Mucosa of descending colon (tissue), 3 donors: Measurements from ENCODE around the gene CTAG1A. TPM values are rescaled to one million over a fixed set of nuclear protein-coding genes. Genes with fewer than 3 reads are reported as not detected.
A peak's percentile ranks its signal among the peaks of the same experiment; 100 is the strongest.
"Not testable (repeated sequence)": the region's sequence is repeated elsewhere in the genome, so short reads cannot be mapped to it uniquely, and the experiment has no call there.

Source experiments
- ATAC-seq: fragments of 200-7000 bp; cut with Tn5 transposase; one replicate; pipeline ENCODE4 v1.9.1; 2020; ENCODE audit warnings: mild to moderate bottlenecking, moderate library complexity
- DNase-seq, 3 donors: peaks; one replicate each; pipeline ENCODE4 v3.0.0-alpha.2; 2020
- H3K36me3 ChIP-seq: fragments of 200-600 bp; one replicate; pipeline ENCODE4 v1.8.0; 2021; ENCODE audit warnings: low read depth, mild to moderate bottlenecking
- H3K4me1 ChIP-seq: fragments of 200-600 bp; one replicate; pipeline ENCODE4 v1.8.0; 2021; ENCODE audit warnings: low read depth, mild to moderate bottlenecking
- H3K4me3 ChIP-seq: fragments of 200-600 bp; one replicate; pipeline ENCODE4 v1.8.0; 2021; ENCODE audit warnings: mild to moderate bottlenecking
- H3K9me3 ChIP-seq: fragments of 200-600 bp; one replicate; pipeline ENCODE4 v1.8.0; 2021; ENCODE audit warnings: mild to moderate bottlenecking
- intact Hi-C, 2 donors: fragments of 100-400 bp; cut with DNase I in 1 of 2; cut with micrococcal nuclease in 1 of 2; formaldehyde crosslinking; loops; one replicate each; pipeline versions ENCODE4 v1.11.0 to v1.11.1; 2022; cut with DNase I, micrococcal nuclease
- total RNA-seq, 3 donors: library from RNA; stranded (reverse); fragmentation: NEBNext Ultra II Directional in 2 of 3; extraction: Animal tissue kit (Norgen Biotek cat#: 25700) in 2 of 3; gene quantifications; one replicate each; pipeline versions ENCODE4 v1.2.1 to v1.2.4, GENCODE V29; 2021 to 2023
- donor health status: DM: no; HTN: no; CAD: no; lungs with moderate emphysema.
- donor health status: DM: no; HTN: no; CAD: no.
- donor health status: DM: no; HTN: yes; CAD: no.

CTAG1A gene
- total RNA-seq, 3 donors from 2014 or later: not detected

- ATAC-seq, H3K36me3 ChIP-seq, DNase-seq, intact Hi-C loops, H3K9me3 ChIP-seq, H3K4me1 ChIP-seq, H3K4me3 ChIP-seq: not testable (repeated sequence)
These were observed 34.2 kb downstream of the CTAG1A start, which contains the start of gene CTAG1B for GRCh38 chrX:154619182-154619581. Gene CTAG1B (minus strand): TSS chrX:154619282. CDS start chrX:154619218, 64 bp downstream.

- ATAC-seq: peak; percentile 58
- H3K9me3 ChIP-seq, H3K36me3 ChIP-seq, H3K4me1 ChIP-seq, DNase-seq, intact Hi-C loops, H3K4me3 ChIP-seq: not testable (repeated sequence)
These were observed 36.0 kb downstream of the CTAG1A start for GRCh38 chrX:154620767-154621414.

GRCh38 chrX:154628960-154629359 lies 44.0 kb downstream of the CTAG1A start:
- H3K4me3 ChIP-seq, intact Hi-C loops, H3K9me3 ChIP-seq, H3K36me3 ChIP-seq, H3K4me1 ChIP-seq, DNase-seq: not testable (repeated sequence)
- peak; percentile 67 for ATAC-seq

GRCh38 chrX:154630949-154631348 lies 46.0 kb downstream of the CTAG1A start:
- H3K4me3 ChIP-seq, H3K36me3 ChIP-seq, H3K4me1 ChIP-seq, DNase-seq, H3K9me3 ChIP-seq, intact Hi-C loops, ATAC-seq: not testable (repeated sequence)

- intact Hi-C loops, H3K36me3 ChIP-seq, H3K4me3 ChIP-seq, H3K4me1 ChIP-seq, ATAC-seq, DNase-seq, H3K9me3 ChIP-seq: not testable (repeated sequence)
These were observed 48.7 kb downstream of the CTAG1A start for GRCh38 chrX:154633661-154634060.

Other genes starting within 250 kb of the CTAG1A start
- gene FLNA, start 210.5 kb upstream of the CTAG1A start, total RNA-seq: 1,000 to 10,000 TPM in 1 of 3 donors, 100 to 1,000 TPM in 2; 164 to 4,590 (median 513) TPM
- gene EMD, start 205.8 kb upstream of the CTAG1A start, total RNA-seq: 10 to 100 TPM; 32.3 to 73.0 (median 41.0) TPM
- 1,000 to 10,000 TPM; 2,179 to 2,606 (median 2,424) TPM for gene RPL10, start 186.8 kb upstream of the CTAG1A start, total RNA-seq
- gene DNASE1L1, start 175.9 kb upstream of the CTAG1A start, total RNA-seq: 10 to 100 TPM; 18.1 to 30.8 (median 25.6) TPM
- 10 to 100 TPM; 38.2 to 44.7 (median 43.2) TPM for gene TAFAZZIN, start 173.6 kb upstream of the CTAG1A start, total RNA-seq
- 10 to 100 TPM; 78.1 to 95.8 (median 95.2) TPM for gene ATP6AP1, start 156.5 kb upstream of the CTAG1A start, total RNA-seq
- gene GDI1, start 148.0 kb upstream of the CTAG1A start, total RNA-seq: 100 to 1,000 TPM in 1 of 3 donors, 10 to 100 TPM in 2; 67.1 to 117 (median 68.1) TPM
- 10 to 100 TPM; 46.2 to 65.1 (median 50.5) TPM for gene FAM50A, start 141.0 kb upstream of the CTAG1A start, total RNA-seq
- gene PLXNA3, start 126.9 kb upstream of the CTAG1A start, total RNA-seq: 10 to 100 TPM; 24.8 to 66.1 (median 51.7) TPM
- 10 to 100 TPM; 10.7 to 18.5 (median 13.9) TPM for gene LAGE3, start 105.9 kb upstream of the CTAG1A start, total RNA-seq
- gene UBL4A, start 98.5 kb upstream of the CTAG1A start, total RNA-seq: 10 to 100 TPM; 29.2 to 41.6 (median 32.3) TPM
- 10 to 100 TPM; 26.2 to 30.6 (median 28.0) TPM for gene SLC10A3, start 94.5 kb upstream of the CTAG1A start, total RNA-seq
- 10 to 100 TPM; 52.5 to 75.6 (median 64.8) TPM for gene FAM3A, start 68.9 kb upstream of the CTAG1A start, total RNA-seq
- gene G6PD, start 38.3 kb upstream of the CTAG1A start, total RNA-seq: 10 to 100 TPM; 28.0 to 34.4 (median 33.9) TPM
- gene IKBKG, start 37.5 kb upstream of the CTAG1A start, total RNA-seq: 10 to 100 TPM; 26.7 to 36.3 (median 30.3) TPM
- gene CTAG1B, start 34.1 kb downstream of the CTAG1A start, total RNA-seq: not detected
- not detected for gene CTAG2, start 68.4 kb downstream of the CTAG1A start, total RNA-seq
- gene GAB3, start 165.9 kb downstream of the CTAG1A start, total RNA-seq: 1 to 10 TPM; 1.3 to 3.4 (median 2.5) TPM
- 10 to 100 TPM; 29.4 to 36.0 (median 31.7) TPM for gene DKC1, start 177.7 kb downstream of the CTAG1A start, total RNA-seq
- gene MPP1, start 220.4 kb downstream of the CTAG1A start, total RNA-seq: 10 to 100 TPM; 28.9 to 38.5 (median 37.3) TPM
- not detected for gene SMIM9, start 249.5 kb downstream of the CTAG1A start, total RNA-seq